ENCODE measurements around the gene ZNF697.

DNA sequence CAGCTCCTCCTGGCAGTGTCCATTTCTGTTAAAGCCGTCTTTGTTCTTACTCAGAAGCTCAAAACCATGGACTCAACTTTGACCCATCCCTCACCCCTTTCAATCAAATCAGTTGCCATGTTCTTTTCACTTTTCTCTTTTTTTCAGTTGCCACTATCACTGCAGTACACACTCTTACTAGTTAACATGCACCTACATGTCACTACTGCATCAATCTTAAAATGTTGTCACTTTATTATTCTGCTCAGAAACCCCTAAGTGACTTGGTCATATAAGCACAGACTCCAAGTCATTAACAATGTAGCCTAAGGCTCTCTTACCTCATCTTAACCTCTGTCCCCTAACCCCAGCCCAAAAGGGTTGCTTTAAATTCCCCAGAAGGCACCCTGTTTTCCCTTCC lies 9.0 kb downstream of the ZNF697 start:
- TF ChIP-seq, protein P1, sequence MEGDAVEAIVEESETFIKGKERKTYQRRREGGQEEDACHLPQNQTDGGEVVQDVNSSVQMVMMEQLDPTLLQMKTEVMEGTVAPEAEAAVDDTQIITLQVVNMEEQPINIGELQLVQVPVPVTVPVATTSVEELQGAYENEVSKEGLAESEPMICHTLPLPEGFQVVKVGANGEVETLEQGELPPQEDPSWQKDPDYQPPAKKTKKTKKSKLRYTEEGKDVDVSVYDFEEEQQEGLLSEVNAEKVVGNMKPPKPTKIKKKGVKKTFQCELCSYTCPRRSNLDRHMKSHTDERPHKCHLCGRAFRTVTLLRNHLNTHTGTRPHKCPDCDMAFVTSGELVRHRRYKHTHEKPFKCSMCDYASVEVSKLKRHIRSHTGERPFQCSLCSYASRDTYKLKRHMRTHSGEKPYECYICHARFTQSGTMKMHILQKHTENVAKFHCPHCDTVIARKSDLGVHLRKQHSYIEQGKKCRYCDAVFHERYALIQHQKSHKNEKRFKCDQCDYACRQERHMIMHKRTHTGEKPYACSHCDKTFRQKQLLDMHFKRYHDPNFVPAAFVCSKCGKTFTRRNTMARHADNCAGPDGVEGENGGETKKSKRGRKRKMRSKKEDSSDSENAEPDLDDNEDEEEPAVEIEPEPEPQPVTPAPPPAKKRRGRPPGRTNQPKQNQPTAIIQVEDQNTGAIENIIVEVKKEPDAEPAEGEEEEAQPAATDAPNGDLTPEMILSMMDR (IDR thresholded peaks at IDR 0.05): no peak
- TF ChIP-seq POLR2A (IDR thresholded peaks at IDR 0.05): no peak

Measured in thyroid gland (tissue), 4 donors.